K562 (cell line): Measurements from ENCODE around the gene TOX3. TPM values are rescaled to one million over a fixed set of nuclear protein-coding genes. Genes with fewer than 3 reads are reported as not detected.

Source experiments
- ATAC-seq: fragments of 200-7000 bp; cut with Tn5 transposase; 3 replicates; pipeline ENCODE4 v1.9.1; 2020; ENCODE audit warnings: moderate library complexity
- BruUV-seq: library from RNA; stranded (reverse); fragments of 400-500 nt; replicated peaks from 2 replicates; lab custom pipeline; 2021; lab: Mats Ljungman, UMichigan
- CTCF ChIA-PET: fragments of 300-600 bp; formaldehyde crosslinking; extraction: SDS; loops from one replicate; lab custom pipeline; 2021; ENCODE audit warnings: low intra/inter-chr PET ratio; lab: Yijun Ruan, JAX
- POLR2A ChIA-PET: fragments of 300-600, 350-650 bp; sonication (Branson Sonifier 250); formaldehyde crosslinking; extraction: SDS; loops from one replicate; lab custom pipeline; 2021; ENCODE audit warnings: antibody characterized with exemption, inconsistent platforms; lab: Yijun Ruan, JAX
- DNase-seq, 4 experiments: peaks; one replicate each; pipeline versions ENCODE4 v3.0.0 to v3.0.0-alpha.2; 2011 to 2018; ENCODE audit warnings: low spot score in 3 of 4, mixed read lengths in 3 of 4; ENCODE audit errors: extremely low read depth in 1 of 4
- FAIRE-seq: peaks from 2 replicates; lab custom pipeline; 2011; peaks lifted over from hg19 to GRCh38; lab: Jason Lieb, UNC
- H2AFZ ChIP-seq: 2 replicates; pipeline ENCODE4 v1.6.0; 2011; ENCODE audit warnings: low read depth, low read length, control low read depth, inconsistent platforms
- H3K27ac ChIP-seq: fragments of 200-600 bp; 3 replicates; pipeline ENCODE4 v1.8.0; 2011; ENCODE audit warnings: low read depth, mild to moderate bottlenecking, control low read depth, inconsistent platforms, low read length, moderate library complexity, mixed read lengths; ENCODE audit errors: extremely low read depth
- H3K27me3 ChIP-seq, 2 experiments: fragments of 300-600 bp in 1 of 2; 2 replicates in 1 of 2; 3 replicates in 1 of 2; pipeline versions ENCODE4 v1.6.0 to v1.8.0; 2011; ENCODE audit warnings: inconsistent platforms in 2 of 2, low read length in 2 of 2, mild to moderate bottlenecking in 1 of 2, mixed read lengths in 1 of 2, moderate library complexity in 1 of 2; ENCODE audit not compliant: control insufficient read depth in 2 of 2, insufficient read depth in 2 of 2
- H3K36me3 ChIP-seq: fragments of 300-600 bp; 3 replicates; pipeline ENCODE4 v1.8.0; 2011; ENCODE audit warnings: mild to moderate bottlenecking, low read length, inconsistent platforms; ENCODE audit not compliant: control insufficient read depth, insufficient read depth
- H3K4me1 ChIP-seq, 2 experiments: fragments of 200-600 bp in 1 of 2; replicated peaks in 1 of 2; 2 replicates in 1 of 2; 3 replicates in 1 of 2; pipeline versions ENCODE4 v1.5.1 to v1.8.0; 2011; ENCODE audit warnings: inconsistent platforms in 2 of 2, low read length in 2 of 2, mild to moderate bottlenecking in 1 of 2, mixed read lengths in 1 of 2, moderate library complexity in 1 of 2; ENCODE audit not compliant: control insufficient read depth in 2 of 2, insufficient read depth in 2 of 2
- H3K4me2 ChIP-seq: 2 replicates; pipeline ENCODE4 v1.6.1; 2011; ENCODE audit warnings: low read length, control low read depth, inconsistent platforms, mixed read lengths; ENCODE audit not compliant: insufficient read depth
- H3K4me3 ChIP-seq: fragments of 200-600 bp; sonication (generic), shearing (Covaris generic); 2 replicates; pipeline ENCODE4 v1.5.1; 2016; ENCODE audit warnings: control low read depth, inconsistent platforms
- H3K79me2 ChIP-seq: fragments of 200-600 bp; 3 replicates; pipeline ENCODE4 v1.8.0; 2011; ENCODE audit warnings: low read length, inconsistent platforms; ENCODE audit not compliant: control insufficient read depth, insufficient read depth
- H3K9ac ChIP-seq, 2 experiments: 2 replicates each; pipeline versions ENCODE4 v1.6.0 to v1.6.1; 2011; ENCODE audit warnings: low read depth in 2 of 2, low read length in 2 of 2, control low read depth in 1 of 2, inconsistent platforms in 1 of 2, mild to moderate bottlenecking in 1 of 2, mixed read lengths in 1 of 2; ENCODE audit not compliant: insufficient read depth in 1 of 2
- H3K9me1 ChIP-seq: one replicate; pipeline ENCODE4 v1.6.0; 2011; ENCODE audit warnings: inconsistent platforms, mild to moderate bottlenecking, low read length, moderate library complexity; ENCODE audit not compliant: control insufficient read depth, insufficient read depth
- H3K9me3 ChIP-seq: replicated peaks from 2 replicates; pipeline ENCODE4 v1.5.1; 2011; ENCODE audit warnings: low read depth, low read length, inconsistent platforms; ENCODE audit not compliant: control insufficient read depth, insufficient read depth
- H4K20me1 ChIP-seq: replicated peaks from 2 replicates; pipeline ENCODE4 v1.6.1; 2011; ENCODE audit warnings: low read length, inconsistent platforms, mixed read lengths; ENCODE audit not compliant: control insufficient read depth, insufficient read depth
- BDP1 ChIP-seq: IDR thresholded peaks from 3 replicates; pipeline ENCODE4 v1.6.1; 2011; ENCODE audit not compliant: insufficient read length, insufficient read depth
- E4F1 ChIP-seq: fragments of 250-450 bp; sonication (Bioruptor Pico); IDR thresholded peaks from 2 replicates; pipeline ENCODE4 v1.5.0; 2021; ENCODE audit warnings: mild to moderate bottlenecking, borderline replicate concordance
- GATAD2B ChIP-seq: fragments of 450-650 bp; IDR thresholded peaks from 2 replicates; pipeline ENCODE4 v1.6.1; 2017; ENCODE audit warnings: mild to moderate bottlenecking, borderline replicate concordance
- RCOR1 ChIP-seq, 2 experiments: IDR thresholded peaks; 2 replicates each; pipeline ENCODE4 v1.6.1; 2012; ENCODE audit warnings: low read depth in 2 of 2, low read length in 2 of 2, borderline replicate concordance in 1 of 2, improper control_type of control experiment in 1 of 2
- WGBS: fragments of 100-300 bp; shearing (Covaris generic); methylation state at CpG from one replicate; pipeline ENCODE4 v1.1.6; 2016; ENCODE audit warnings: low coverage, mixed read lengths; ENCODE audit not compliant: insufficient coverage; ENCODE audit errors: missing lambda C conversion rate; 5-methylcytosine and 5-hydroxymethylcytosine counted together
- in situ Hi-C: fragments of 300-500 bp; cut with MboI; formaldehyde crosslinking; loops from 4 replicates; pipeline ENCODE4 v1.15.0; 2018; ENCODE audit warnings: inconsistent platforms, mixed read lengths
- intact Hi-C: fragments of 100-400 bp; cut with micrococcal nuclease; formaldehyde crosslinking; loops from 2 replicates; pipeline ENCODE4 v1.14.2; 2022
- polyA plus RNA-seq, 8 experiments: library from polyadenylated mRNA; depleted of rRNA in 4 of 8; stranded (reverse) in 5 of 8; unstranded in 3 of 8; fragments of >200 nt; fragmentation: Nextera tagmentation in 2 of 8; fragmentation: Illumina TruSeq in 1 of 8; extraction: Ambion mirVana in 2 of 8; extraction: Trizol in 1 of 8; gene quantifications; 2 replicates each; pipeline versions ENCODE4 v1.2.1 to v1.2.3, GENCODE V29; 2011 to 2014; ENCODE audit warnings: inconsistent platforms in 1 of 8, missing spikeins in 1 of 8
- total RNA-seq, 7 experiments: library from RNA; depleted of rRNA in 6 of 7; stranded (reverse); fragments of >200 nt in 6 of 7; fragmentation: Illumina TruSeq in 2 of 7; extraction: Trizol in 2 of 7; gene quantifications; 2 replicates each; pipeline versions ENCODE4 v1.2.1 to v1.2.3, GENCODE V29; 2011 to 2021; ENCODE audit warnings: low replicate concordance in 1 of 7

The TOX3 gene
- total and polyA plus RNA-seq, 9 of the 15 experiments (the other 6 are each of a cell fraction or from before 2014, with no cell fraction given), result not detected

DNA sequence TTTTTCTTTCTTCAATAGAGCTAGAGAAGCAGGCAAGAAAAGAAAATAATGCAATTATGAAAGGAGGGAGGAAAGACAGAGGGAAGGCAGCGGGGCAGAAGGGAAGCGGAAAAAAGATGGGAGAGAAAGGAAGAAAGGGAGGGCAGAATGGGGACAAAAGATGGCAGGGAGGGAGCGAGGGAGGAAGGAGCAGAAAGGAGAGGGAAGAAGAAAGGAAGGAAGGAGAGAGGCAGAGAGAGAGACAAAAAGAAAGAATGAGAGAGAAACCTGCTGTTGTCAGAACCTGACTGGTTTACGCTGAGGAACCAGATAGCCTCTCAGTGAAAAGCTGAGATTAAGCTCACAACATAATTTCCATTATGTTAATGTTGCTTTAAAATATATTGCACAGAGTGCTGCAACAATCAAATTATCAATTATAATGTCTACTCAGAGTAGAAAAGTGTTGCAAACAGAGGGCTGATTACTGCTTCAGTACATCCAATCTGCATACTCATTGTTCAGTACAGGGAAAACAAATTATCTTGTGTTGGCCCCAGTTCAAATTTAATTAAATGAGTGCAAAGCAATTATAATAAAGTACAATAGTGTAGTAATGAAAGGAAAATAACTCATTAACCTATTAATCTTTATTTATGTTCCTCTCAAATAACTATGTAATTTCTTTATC lies 32.0 kb upstream of the TOX3 start:
- WGBS, result 0% methylated on average over 2 of the region's 4 CpGs
- in situ Hi-C loops, result no loop called here
- H3K4me3 ChIP-seq, result no peak overlapping the region
- H3K4me2 ChIP-seq, result no peak overlapping the region
- no peaks in the 10 kb centered on the region for H4K20me1 ChIP-seq
- ChIA-PET POLR2A (no interaction called here), CTCF (no interaction called here)
- no peak for FAIRE-seq
- no peak for DNase-seq
- ATAC-seq, result no peak
- TF ChIP-seq GATAD2B (no peak), RCOR1 (IDR thresholded peaks at IDR 0.05; ENCODE audit: borderline replicate concordance in 1 of 2, low read depth in 2 of 2, low read length in 2 of 2) (no peak), E4F1 (CRISPR knock-in tag) (no peak), BDP1 (no peak)
- no peak overlapping the region for H3K27ac ChIP-seq
- H3K9me3 ChIP-seq, result no peaks in the 10 kb centered on the region
- no peak overlapping the region for H3K9ac ChIP-seq
- intact Hi-C loops, result no loop called here
- no TSS peak for BruUV-seq
- no peak overlapping the region for H2AFZ ChIP-seq
- H3K9me1 ChIP-seq, result no peaks in the 10 kb centered on the region
- H3K79me2 ChIP-seq, result no peaks in the 10 kb centered on the region
- H3K27me3 ChIP-seq, result no peaks in the 10 kb centered on the region
- no peaks in the 10 kb centered on the region for H3K36me3 ChIP-seq
- H3K4me1 ChIP-seq, result no peaks in the 10 kb centered on the region
